Fibroblast of pulmonary artery (primary cell): ENCODE data around the gene LILRB5.
"Not testable (repeated sequence)": the region's sequence is repeated elsewhere in the genome, so short reads cannot be mapped to it uniquely, and the experiment has no call there.

Source experiments
- DNase-seq: peaks from one replicate; pipeline ENCODE4 v3.0.0-alpha.2; 2010; ENCODE audit warnings: low read depth
- H3K4me3 ChIP-seq: replicated peaks from 2 replicates; pipeline ENCODE4 v1.5.1; 2011; ENCODE audit warnings: low read depth, mild to moderate bottlenecking, control low read depth, low read length, moderate library complexity
- TF ChIP-seq, protein P1 (sequence below): IDR thresholded peaks from 2 replicates; pipeline ENCODE4 v1.5.1; 2011; ENCODE audit warnings: mild to moderate bottlenecking, control low read depth, low read length, inconsistent platforms; ENCODE audit errors: missing control alignments

The LILRB5 gene

DNA sequence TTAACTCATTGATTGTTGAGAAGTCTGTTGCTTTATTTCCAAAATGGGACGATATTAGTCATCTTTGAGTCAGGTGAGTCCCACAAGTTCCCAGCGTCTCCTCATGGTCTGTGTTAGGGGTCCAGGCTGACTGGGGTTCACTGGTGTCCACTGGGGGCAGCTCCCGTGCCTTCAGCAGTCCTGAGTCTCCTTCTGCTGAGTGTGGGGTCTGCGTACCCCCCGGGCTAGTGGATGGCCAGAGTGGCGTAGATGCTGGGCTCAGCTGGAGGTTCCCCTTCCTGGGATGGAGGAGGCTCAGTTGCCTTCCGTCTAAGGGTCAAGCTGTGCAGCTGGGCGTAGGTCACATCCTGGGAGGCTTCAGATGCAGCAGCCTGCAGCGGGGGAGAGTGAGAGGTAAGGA is 40.2 kb downstream of the LILRB5 start:
- TF ChIP-seq, protein P1, sequence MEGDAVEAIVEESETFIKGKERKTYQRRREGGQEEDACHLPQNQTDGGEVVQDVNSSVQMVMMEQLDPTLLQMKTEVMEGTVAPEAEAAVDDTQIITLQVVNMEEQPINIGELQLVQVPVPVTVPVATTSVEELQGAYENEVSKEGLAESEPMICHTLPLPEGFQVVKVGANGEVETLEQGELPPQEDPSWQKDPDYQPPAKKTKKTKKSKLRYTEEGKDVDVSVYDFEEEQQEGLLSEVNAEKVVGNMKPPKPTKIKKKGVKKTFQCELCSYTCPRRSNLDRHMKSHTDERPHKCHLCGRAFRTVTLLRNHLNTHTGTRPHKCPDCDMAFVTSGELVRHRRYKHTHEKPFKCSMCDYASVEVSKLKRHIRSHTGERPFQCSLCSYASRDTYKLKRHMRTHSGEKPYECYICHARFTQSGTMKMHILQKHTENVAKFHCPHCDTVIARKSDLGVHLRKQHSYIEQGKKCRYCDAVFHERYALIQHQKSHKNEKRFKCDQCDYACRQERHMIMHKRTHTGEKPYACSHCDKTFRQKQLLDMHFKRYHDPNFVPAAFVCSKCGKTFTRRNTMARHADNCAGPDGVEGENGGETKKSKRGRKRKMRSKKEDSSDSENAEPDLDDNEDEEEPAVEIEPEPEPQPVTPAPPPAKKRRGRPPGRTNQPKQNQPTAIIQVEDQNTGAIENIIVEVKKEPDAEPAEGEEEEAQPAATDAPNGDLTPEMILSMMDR: no peak
- DNase-seq: no peak
- no peak overlapping the region for H3K4me3 ChIP-seq

DNA sequence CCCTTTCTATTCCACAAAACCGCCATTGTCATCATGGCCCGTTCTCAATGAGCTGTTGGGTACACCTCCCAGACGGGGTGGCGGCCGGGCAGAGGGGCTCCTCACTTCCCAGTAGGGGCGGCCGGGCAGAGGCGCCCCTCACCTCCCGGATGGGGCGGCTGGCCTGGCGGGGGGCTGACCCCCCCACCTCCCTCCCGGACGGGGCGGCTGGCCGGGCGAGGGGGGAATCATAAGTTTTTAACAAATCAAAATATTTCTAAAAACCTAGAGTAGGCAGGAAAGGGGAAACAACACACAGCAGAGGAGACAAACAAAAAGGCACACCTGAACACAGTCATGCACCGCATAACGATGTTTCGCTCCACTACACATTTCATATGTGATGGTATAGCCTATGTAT is 42.3 kb downstream of the LILRB5 start:
- not testable (repeated sequence) for H3K4me3 ChIP-seq, DNase-seq

DNA sequence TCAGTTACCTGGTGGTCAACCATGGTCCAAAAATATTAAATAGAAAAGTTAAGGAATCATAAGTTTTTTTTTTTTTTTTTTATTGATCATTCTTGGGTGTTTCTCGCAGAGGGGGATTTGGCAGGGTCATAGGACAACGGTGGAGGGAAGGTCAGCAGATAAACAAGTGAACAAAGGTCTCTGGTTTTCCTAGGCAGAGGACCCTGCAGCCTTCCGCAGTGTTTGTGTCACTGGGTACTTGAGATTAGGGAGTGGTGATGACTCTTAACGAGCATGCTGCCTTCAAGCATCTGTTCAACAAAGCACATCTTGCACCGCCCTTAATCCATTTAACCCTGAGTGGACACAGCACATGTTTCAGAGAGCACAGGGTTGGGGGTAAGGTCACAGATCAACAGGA is 42.9 kb downstream of the LILRB5 start:
- not testable (repeated sequence) for H3K4me3 ChIP-seq

DNA sequence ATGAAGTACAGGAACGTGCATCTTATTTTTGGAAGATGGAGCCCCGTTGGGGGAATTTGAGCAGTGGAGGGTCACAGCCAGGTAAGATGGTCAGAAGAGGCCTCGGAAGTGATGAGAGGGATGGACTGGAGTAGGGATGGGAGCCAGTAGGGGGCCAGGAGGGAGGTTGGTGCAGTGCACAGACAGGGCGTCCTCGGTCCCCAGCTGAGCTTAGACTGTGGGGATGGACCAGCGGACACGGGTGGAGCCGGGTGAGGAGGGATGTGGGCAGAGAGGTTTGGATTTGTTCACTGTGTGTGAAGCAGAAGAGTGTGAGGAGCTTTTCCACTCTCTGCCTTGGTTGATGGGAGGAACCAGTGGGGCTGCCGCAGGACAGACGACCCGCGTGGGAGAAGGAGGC is 45.8 kb downstream of the LILRB5 start:
- TF ChIP-seq, protein P1: no peak
- DNase-seq: no peak
- H3K4me3 ChIP-seq: no peak overlapping the region

More for the DNA sequence above, 42.9 kb downstream of the LILRB5 start:
- not testable (repeated sequence) for DNase-seq

DNA sequence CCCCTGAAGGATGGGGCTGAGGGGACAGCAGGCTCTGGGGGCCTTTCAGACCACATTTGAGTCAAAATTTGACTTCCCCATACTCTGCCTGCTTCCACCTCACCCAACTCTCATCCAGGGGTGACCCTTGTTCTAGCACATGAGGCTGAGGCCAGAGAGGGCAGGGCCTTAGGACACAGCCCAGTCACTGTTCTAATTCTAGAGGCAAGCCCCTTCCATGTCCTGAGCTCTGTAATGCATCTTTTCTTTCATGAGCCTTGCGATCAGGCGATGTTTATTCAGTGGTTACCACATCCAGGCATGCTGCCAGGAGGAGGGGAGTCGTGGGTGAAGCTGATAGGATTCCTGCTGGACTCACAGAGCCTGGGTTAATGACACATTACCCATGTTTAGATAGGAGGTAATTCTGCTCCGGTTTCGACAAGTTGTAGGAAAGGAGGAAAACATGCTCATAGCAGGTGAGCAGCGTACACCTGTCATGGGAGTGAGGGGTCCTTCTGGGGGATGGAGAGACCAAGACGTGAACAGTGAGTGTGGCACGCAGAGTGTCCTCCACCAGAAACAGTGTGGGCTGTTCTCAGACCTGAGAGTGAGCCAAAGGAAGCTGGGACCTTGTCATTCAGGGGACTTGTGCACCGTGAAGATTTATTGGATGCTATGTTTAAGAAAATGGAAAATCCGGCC is 47.1 kb downstream of the LILRB5 start:
- TF ChIP-seq, protein P1: no peak
- peak; percentile 98 for DNase-seq
- H3K4me3 ChIP-seq: peak overlapping the region; percentile 17

DNA sequence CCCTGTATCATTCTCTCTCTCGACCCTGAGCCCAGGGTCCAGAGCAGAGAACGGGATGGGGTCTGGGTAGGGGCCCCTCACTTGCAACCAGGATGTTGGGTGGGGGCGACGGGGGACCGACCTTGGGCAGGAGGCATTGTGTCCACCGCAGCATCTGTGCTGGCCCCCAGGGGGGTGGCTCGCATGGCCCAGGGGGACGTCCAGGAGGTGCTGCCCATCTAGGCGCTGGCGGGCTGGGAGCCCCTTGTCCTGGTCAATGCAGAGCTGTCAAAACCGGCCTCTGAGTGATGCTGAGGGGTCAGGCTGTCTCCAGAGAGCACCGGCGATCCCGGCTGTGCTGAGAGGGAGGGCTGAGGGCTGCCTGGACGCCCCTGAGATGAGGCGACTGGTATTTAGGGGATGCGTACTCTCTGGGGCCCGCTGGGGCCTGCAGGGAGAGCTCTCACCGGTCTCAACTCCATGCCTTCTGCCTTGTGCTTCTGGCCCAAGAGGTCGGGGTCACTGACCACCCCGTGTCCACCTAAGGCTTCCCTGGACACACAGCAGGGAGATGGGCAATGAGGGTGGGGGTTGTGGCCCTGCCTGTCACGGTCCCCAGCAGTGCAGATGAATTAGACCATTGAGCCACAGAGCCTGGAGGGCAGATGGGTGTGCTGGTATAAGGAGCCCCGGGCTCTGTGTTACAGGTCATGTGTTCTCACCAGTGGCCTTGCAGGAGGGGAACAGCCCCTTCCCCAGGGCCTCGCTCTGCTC is 47.8 kb downstream of the LILRB5 start:
- no peak for DNase-seq
- H3K4me3 ChIP-seq: no peak overlapping the region
- TF ChIP-seq, protein P1: no peak

DNA sequence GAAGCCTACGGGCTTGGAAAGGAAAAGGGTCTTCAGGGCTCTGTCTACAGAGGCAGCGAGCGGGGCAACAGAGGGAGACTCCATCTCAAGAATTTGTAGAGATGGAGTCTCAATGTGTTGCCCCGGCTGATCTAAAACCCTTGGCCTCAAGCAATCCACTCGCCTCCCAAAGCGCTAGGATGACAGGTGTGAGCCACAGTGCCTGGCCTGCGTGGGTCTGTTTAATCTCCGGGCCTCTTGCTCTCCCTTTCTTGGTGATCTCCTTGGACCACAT is 48.4 kb downstream of the LILRB5 start:
- no peak overlapping the region for H3K4me3 ChIP-seq
- TF ChIP-seq, protein P1: no peak
- peak; percentile 30 for DNase-seq
